Fibroblast of mammary gland (primary cell): Measurements from ENCODE around the gene SYNRG.

Experiments used
- DNase-seq: peaks from one replicate; pipeline ENCODE4 v3.0.0-alpha.2; 2010; ENCODE audit warnings: low read depth
- H3K4me3 ChIP-seq: 2 replicates; pipeline ENCODE4 v1.5.1; 2011; ENCODE audit warnings: low read depth, mild to moderate bottlenecking, low read length, moderate library complexity; ENCODE audit not compliant: control insufficient read depth
- TF ChIP-seq, protein P1 (sequence below): conservative IDR thresholded peaks from 2 replicates; pipeline ENCODE4 v1.5.1; 2011; ENCODE audit warnings: low read depth, low read length, inconsistent platforms; ENCODE audit not compliant: control insufficient read depth, insufficient read depth

The SYNRG gene

GRCh38 chr17:37510056-37510455, 99.2 kb downstream of the SYNRG start:
- no peak for DNase-seq
- TF ChIP-seq, protein P1, sequence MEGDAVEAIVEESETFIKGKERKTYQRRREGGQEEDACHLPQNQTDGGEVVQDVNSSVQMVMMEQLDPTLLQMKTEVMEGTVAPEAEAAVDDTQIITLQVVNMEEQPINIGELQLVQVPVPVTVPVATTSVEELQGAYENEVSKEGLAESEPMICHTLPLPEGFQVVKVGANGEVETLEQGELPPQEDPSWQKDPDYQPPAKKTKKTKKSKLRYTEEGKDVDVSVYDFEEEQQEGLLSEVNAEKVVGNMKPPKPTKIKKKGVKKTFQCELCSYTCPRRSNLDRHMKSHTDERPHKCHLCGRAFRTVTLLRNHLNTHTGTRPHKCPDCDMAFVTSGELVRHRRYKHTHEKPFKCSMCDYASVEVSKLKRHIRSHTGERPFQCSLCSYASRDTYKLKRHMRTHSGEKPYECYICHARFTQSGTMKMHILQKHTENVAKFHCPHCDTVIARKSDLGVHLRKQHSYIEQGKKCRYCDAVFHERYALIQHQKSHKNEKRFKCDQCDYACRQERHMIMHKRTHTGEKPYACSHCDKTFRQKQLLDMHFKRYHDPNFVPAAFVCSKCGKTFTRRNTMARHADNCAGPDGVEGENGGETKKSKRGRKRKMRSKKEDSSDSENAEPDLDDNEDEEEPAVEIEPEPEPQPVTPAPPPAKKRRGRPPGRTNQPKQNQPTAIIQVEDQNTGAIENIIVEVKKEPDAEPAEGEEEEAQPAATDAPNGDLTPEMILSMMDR: no peak

GRCh38 chr17:37507111-37507510, 102.1 kb downstream of the SYNRG start:
- TF ChIP-seq, protein P1: no peak
- no peak for DNase-seq
- no peak overlapping the region for H3K4me3 ChIP-seq

More at GRCh38 chr17:37510056-37510455, 99.2 kb downstream of the SYNRG start:
- no peak overlapping the region for H3K4me3 ChIP-seq

DNA sequence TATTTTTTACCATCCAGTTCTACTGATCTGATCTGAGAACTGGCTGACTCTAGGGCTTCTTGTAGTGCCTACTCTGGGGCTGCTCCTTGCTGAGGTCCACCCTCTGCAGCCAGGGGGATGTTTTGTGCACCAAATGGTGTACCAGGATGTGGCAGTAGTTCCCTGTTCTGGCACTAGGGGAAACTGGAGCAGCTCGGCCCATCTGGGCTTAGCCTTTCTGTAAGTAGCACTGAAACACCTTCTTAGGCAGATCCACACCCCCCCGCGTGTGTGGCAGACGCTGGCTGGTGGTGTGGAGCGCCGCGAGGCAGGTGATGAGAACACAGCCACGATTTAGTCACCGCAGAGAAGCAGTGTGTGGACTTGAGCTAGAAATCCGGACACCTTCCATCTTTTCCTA, 102.5 kb downstream of the SYNRG start:
- TF ChIP-seq, protein P1: peak; percentile 61
- no peak overlapping the region for H3K4me3 ChIP-seq
- peak; percentile 51 for DNase-seq

DNA sequence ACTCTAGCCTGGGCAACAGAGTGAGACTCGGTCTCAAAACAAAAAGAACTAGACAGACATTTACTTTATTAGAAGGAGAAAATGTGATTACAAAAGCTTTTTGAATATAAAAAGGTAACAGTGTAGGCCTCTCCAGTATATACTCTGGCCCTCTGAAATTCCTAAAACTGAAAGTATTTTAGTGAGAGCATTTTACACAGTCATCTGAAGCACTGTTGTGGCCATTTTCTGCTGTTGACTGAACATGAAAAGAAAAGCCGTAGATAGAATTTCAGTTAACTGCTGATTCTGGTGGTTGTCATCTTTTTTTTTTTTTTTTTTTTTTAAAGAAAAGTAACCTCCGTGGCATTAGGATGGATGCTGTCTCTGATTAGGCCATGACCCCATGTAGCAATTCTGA, 103.9 kb downstream of the SYNRG start:
- H3K4me3 ChIP-seq: no peak overlapping the region
- no peak for DNase-seq
- TF ChIP-seq, protein P1: no peak

DNA sequence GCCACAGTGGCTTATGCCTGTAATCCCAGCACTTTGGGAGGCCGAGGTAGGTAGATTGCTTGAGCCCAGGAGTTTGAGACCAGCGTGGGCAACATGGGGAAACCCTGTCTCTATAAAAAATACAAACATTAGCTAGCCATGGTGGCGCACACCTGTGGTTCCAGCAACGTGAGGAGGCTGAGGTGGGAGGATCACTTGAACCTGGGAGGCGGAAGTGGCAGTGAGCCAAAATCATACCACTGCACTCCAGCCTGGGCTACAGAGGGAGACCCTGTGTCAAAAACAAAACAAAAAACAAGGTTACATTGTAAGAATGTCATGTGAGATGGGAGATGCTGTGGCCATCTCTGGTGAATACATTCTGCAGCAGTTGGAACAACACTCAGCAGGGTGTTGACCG, 106.1 kb downstream of the SYNRG start:
- no peak for DNase-seq
- TF ChIP-seq, protein P1: no peak
- no peak overlapping the region for H3K4me3 ChIP-seq

DNA sequence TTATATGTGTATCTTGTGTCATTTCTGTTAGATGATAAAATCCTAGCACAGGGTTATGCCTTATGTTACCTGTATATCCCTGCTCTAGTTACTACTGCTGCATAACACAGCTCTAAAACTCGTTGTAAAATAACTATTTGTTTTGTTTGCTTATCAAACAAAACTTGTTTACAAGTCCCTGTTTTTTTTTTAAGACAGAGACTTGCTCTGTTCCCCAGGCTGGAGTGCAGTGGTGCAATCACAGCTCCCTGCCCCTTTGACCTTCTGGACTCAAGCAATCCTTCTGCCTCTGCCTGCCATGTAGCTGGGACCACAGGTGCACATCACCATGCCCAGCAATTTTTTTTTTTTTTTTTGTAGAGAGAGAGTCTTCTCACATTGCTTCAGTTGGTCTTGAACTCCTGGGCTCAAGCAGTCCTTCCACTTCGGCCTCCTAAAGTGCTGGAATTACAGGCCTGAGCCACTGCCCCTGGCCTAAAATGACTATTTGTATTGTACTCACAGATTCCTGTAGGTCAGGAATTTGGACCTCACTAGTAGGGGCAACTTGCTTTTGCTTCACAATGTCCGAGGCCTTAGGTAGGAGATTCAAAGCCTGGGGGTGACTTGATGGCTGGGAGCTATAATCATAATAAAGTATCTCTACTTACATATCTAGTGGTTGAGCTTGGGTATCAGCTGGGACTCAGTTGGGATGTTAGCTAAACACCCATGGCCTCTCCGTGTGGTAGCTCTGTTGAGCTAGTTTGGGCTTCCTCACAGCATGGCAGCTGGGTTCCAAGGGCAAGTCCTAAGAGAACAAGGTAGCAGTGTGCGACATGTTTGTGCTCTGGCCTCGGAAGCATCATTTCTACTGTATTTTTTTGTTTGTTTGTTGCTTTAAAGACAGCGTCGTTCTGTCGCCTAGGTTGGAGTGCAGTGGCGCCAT, 106.9 kb downstream of the SYNRG start:
- TF ChIP-seq, protein P1: no peak

GRCh38 chr17:37500378-37500777, 108.8 kb downstream of the SYNRG start:
- TF ChIP-seq, protein P1: no peak
- H3K4me3 ChIP-seq: no peak overlapping the region
- DNase-seq: no peak

More for the DNA sequence above, 106.9 kb downstream of the SYNRG start:
- H3K4me3 ChIP-seq: no peak overlapping the region
- no peak for DNase-seq
